Endodermal cell (in vitro differentiated cells): ENCODE results near the gene CCDC33. TPM values are rescaled to one million over a fixed set of nuclear protein-coding genes. Genes with fewer than 3 reads are reported as not detected.

ENCODE experiments used
- DNase-seq: peaks from one replicate; pipeline ENCODE4 v3.0.0-alpha.2; 2017
- H3K27ac ChIP-seq: 2 replicates; pipeline ENCODE4 v1.5.1; 2013; ENCODE audit warnings: mild to moderate bottlenecking, low read depth, low read length, moderate library complexity
- H3K27me3 ChIP-seq: 2 replicates; pipeline ENCODE4 v1.6.1; 2013; ENCODE audit warnings: mild to moderate bottlenecking, low read length, moderate library complexity; ENCODE audit not compliant: insufficient read depth, control insufficient read depth, poor library complexity, severe bottlenecking
- H3K36me3 ChIP-seq: 2 replicates; pipeline ENCODE4 v1.7.0; 2013; ENCODE audit warnings: mild to moderate bottlenecking, low read length, moderate library complexity; ENCODE audit not compliant: control insufficient read depth, insufficient read depth
- H3K4me1 ChIP-seq: one replicate; pipeline ENCODE4 v1.7.0; 2013; ENCODE audit warnings: low read length; ENCODE audit not compliant: control insufficient read depth, insufficient read depth
- H3K4me3 ChIP-seq: 2 replicates; pipeline ENCODE4 v1.5.1; 2013; ENCODE audit warnings: mild to moderate bottlenecking, low read length, moderate library complexity
- H3K9ac ChIP-seq: 2 replicates; pipeline ENCODE4 v1.6.1; 2013; ENCODE audit warnings: mild to moderate bottlenecking, low read length, moderate library complexity; ENCODE audit not compliant: poor library complexity, severe bottlenecking; ENCODE audit errors: extremely low read depth
- H3K9me3 ChIP-seq: 2 replicates; pipeline ENCODE4 v1.6.1; 2013; ENCODE audit warnings: mild to moderate bottlenecking, low read length, moderate library complexity; ENCODE audit not compliant: control insufficient read depth
- H3K27ac Mint-ChIP-seq: 2 replicates; pipeline ENCODE4 v1.8.0; 2020; ENCODE audit warnings: mixed read lengths
- H3K27me3 Mint-ChIP-seq: 2 replicates; pipeline ENCODE4 v1.8.0; 2021; ENCODE audit warnings: mild to moderate bottlenecking, mixed read lengths; ENCODE audit not compliant: insufficient read depth
- H3K36me3 Mint-ChIP-seq: 2 replicates; pipeline ENCODE4 v1.8.0; 2020; ENCODE audit warnings: low read depth, mixed read lengths
- H3K4me1 Mint-ChIP-seq: 2 replicates; pipeline ENCODE4 v1.8.0; 2020; ENCODE audit warnings: mixed read lengths
- H3K4me3 Mint-ChIP-seq: 2 replicates; pipeline ENCODE4 v1.8.0; 2020; ENCODE audit warnings: mild to moderate bottlenecking, moderate library complexity, mixed read lengths
- H3K9me3 Mint-ChIP-seq: 2 replicates; pipeline ENCODE4 v1.8.0; 2020; ENCODE audit warnings: mild to moderate bottlenecking, mixed read lengths
- WGBS, 2 experiments: methylation state at CpG; one replicate each; pipeline versions ENCODE4 v1.1.5 to v1.1.7; 2013; ENCODE audit warnings: missing lambda C conversion rate in 2 of 2, mixed read lengths in 1 of 2; ENCODE audit not compliant: insufficient coverage in 1 of 2, insufficient read length in 1 of 2; 5-methylcytosine and 5-hydroxymethylcytosine counted together
- total RNA-seq, 2 donors: library from RNA; stranded (reverse); fragmentation: NEBNext Ultra II Directional in 1 of 2; extraction: Animal tissue kit (Norgen Biotek cat#: 25700) in 1 of 2; gene quantifications; 2 replicates in 1 of 2; 3 replicates in 1 of 2; pipeline ENCODE4 v1.2.1, GENCODE V29; 2021
- TF ChIP-seq, protein P1 (sequence below): fragments of 200-600 bp; sonication (generic); conservative IDR thresholded peaks from 2 replicates; pipeline ENCODE4 v1.5.0; 2021; ENCODE audit warnings: antibody characterized with exemption, mild to moderate bottlenecking

Gene CCDC33
- total RNA-seq, 2 donors from 2014 or later = 2.8 to 3.5 TPM

DNA sequence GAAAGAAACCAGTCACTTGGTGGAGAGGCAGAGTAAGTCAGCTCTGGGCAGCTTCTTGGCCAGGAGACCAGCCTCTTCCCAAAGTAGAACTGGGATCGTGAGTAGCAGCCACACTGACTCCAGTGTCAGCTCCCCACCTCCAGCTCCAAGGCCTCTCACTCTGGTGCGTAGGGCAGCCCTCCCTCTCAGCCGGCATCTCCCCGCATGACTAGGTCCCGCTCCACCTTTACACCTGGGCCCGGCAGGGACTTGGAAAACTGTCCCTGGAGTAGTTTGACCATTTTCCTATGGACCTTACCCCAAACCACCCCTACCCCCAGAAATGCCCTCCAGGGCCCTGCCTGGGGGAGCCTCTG is 36.9 kb upstream of the CCDC33 start:
- no peak overlapping the region for H3K27ac Mint-ChIP-seq
- H3K9me3 ChIP-seq = no peaks in the 10 kb centered on the region
- peaks cover 6% of the 10 kb centered on the region for H3K27me3 Mint-ChIP-seq
- H3K4me3 Mint-ChIP-seq = no peak overlapping the region
- peaks cover 30% of the 10 kb centered on the region for H3K4me1 Mint-ChIP-seq
- no peak for DNase-seq
- H3K9me3 Mint-ChIP-seq = no peaks in the 10 kb centered on the region
- TF ChIP-seq, protein P1, sequence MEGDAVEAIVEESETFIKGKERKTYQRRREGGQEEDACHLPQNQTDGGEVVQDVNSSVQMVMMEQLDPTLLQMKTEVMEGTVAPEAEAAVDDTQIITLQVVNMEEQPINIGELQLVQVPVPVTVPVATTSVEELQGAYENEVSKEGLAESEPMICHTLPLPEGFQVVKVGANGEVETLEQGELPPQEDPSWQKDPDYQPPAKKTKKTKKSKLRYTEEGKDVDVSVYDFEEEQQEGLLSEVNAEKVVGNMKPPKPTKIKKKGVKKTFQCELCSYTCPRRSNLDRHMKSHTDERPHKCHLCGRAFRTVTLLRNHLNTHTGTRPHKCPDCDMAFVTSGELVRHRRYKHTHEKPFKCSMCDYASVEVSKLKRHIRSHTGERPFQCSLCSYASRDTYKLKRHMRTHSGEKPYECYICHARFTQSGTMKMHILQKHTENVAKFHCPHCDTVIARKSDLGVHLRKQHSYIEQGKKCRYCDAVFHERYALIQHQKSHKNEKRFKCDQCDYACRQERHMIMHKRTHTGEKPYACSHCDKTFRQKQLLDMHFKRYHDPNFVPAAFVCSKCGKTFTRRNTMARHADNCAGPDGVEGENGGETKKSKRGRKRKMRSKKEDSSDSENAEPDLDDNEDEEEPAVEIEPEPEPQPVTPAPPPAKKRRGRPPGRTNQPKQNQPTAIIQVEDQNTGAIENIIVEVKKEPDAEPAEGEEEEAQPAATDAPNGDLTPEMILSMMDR = no peak
- peaks cover 3% of the 10 kb centered on the region for H3K36me3 Mint-ChIP-seq
- no peak overlapping the region for H3K27ac ChIP-seq
- H3K9ac ChIP-seq = no peak overlapping the region
- H3K4me3 ChIP-seq = no peak overlapping the region
- WGBS, 2 experiments = 82 to 91% methylated on average over 5 to 6 of the region's 6 CpGs
- no peaks in the 10 kb centered on the region for H3K27me3 ChIP-seq
- no peaks in the 10 kb centered on the region for H3K36me3 ChIP-seq
- peaks cover 25% of the 10 kb centered on the region for H3K4me1 ChIP-seq

- H3K36me3 ChIP-seq = no peaks in the 10 kb centered on the region
- DNase-seq = no peak
- no peaks in the 10 kb centered on the region for H3K27me3 ChIP-seq
- H3K27ac ChIP-seq = no peak overlapping the region
- H3K4me3 ChIP-seq = no peak overlapping the region
- Mint-ChIP-seq H3K27ac (no peak overlapping the region), H3K4me3 (no peak overlapping the region), H3K27me3 (peaks cover 6% of the 10 kb centered on the region), H3K4me1 (peaks cover 30% of the 10 kb centered on the region), H3K36me3 (peaks cover 2% of the 10 kb centered on the region), H3K9me3 (no peaks in the 10 kb centered on the region)
- TF ChIP-seq, protein P1 = no peak
- 81% methylated on average over 1 of the region's 1 CpG; no CpG with 5 or more reads in 1 of the 2 experiments for WGBS, 2 experiments
- H3K4me1 ChIP-seq = peaks cover 25% of the 10 kb centered on the region
- H3K9me3 ChIP-seq = no peaks in the 10 kb centered on the region
- no peak overlapping the region for H3K9ac ChIP-seq
Measured at GRCh38 chr15:74200412-74200815, 35.7 kb upstream of the CCDC33 start.

DNA sequence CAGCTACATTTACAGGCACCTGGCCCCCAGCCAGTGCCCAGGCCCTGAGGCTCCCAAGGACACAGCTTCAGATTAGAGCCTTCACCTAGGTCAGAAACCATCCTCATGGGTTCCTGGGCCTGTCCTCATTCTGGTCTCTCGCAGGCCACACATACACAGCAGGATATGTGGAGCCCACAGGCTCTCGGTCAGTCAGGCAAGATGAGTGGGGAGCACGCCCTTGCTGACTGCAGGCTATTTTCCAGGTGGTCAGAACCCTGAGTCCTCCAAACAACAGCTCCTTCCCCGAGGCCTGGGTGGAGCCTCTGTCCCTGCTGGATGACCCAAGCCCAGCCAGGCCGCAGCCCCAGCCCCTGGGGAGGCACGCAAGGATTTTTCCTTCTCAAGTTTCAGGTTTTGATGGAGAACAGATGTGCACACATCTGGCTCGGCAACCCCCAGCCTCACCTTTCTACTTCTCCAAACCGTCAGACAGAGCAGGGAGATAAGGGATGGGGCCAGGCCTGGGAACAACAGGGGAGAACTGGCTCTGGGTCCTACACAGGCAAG is 35.2 kb upstream of the CCDC33 start:
- DNase-seq = no peak
- Mint-ChIP-seq H3K4me1 (peaks cover 30% of the 10 kb centered on the region), H3K27ac (no peak overlapping the region), H3K4me3 (peak overlapping the region; percentile 52), H3K36me3 (no peaks in the 10 kb centered on the region), H3K27me3 (peaks cover 6% of the 10 kb centered on the region), H3K9me3 (no peaks in the 10 kb centered on the region)
- H3K27ac ChIP-seq = no peak overlapping the region
- H3K27me3 ChIP-seq = no peaks in the 10 kb centered on the region
- H3K9ac ChIP-seq = no peak overlapping the region
- H3K9me3 ChIP-seq = no peaks in the 10 kb centered on the region
- TF ChIP-seq, protein P1 = no peak
- WGBS, 2 experiments = 84 to 90% methylated on average over 2 to 8 of the region's 8 CpGs
- H3K4me1 ChIP-seq = peaks cover 25% of the 10 kb centered on the region
- H3K36me3 ChIP-seq = no peaks in the 10 kb centered on the region
- no peak overlapping the region for H3K4me3 ChIP-seq
